PC-9 (cell line): Measurements from ENCODE around the gene ZFP91.

Experiments
- EZH2 ChIP-seq: fragments of 200-600 bp; sonication (generic); IDR thresholded peaks from 2 replicates; pipeline ENCODE4 v1.8.0; 2017; ENCODE audit warnings: antibody characterized with exemption, low read depth
- TF ChIP-seq, protein P1 (sequence below): fragments of 200-600 bp; sonication (generic); conservative IDR thresholded peaks from 2 replicates; pipeline ENCODE4 v1.6.1; 2017; ENCODE audit warnings: mixed run types, antibody characterized with exemption, mild to moderate bottlenecking, moderate library complexity

DNA sequence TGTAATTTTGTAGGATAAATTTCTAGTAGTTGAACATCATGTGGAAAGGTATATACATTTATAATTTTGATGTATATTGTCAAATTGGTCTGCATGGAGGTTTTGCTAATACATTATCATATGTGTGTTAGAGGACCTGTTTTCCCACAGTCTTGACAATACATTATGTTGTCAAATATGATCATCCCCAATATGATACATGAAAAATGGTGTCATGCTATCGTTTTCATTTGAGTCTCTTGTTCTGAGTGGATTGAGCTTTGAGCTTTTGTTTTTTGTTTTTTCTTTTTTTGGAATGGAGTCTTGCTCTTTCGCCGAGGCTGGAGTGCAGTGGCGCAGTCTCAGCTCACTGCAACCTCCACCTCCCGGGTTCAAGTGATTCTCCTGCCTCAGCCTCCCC is 29.5 kb downstream of the ZFP91 start:
- TF ChIP-seq, protein P1, sequence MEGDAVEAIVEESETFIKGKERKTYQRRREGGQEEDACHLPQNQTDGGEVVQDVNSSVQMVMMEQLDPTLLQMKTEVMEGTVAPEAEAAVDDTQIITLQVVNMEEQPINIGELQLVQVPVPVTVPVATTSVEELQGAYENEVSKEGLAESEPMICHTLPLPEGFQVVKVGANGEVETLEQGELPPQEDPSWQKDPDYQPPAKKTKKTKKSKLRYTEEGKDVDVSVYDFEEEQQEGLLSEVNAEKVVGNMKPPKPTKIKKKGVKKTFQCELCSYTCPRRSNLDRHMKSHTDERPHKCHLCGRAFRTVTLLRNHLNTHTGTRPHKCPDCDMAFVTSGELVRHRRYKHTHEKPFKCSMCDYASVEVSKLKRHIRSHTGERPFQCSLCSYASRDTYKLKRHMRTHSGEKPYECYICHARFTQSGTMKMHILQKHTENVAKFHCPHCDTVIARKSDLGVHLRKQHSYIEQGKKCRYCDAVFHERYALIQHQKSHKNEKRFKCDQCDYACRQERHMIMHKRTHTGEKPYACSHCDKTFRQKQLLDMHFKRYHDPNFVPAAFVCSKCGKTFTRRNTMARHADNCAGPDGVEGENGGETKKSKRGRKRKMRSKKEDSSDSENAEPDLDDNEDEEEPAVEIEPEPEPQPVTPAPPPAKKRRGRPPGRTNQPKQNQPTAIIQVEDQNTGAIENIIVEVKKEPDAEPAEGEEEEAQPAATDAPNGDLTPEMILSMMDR = no peak
- no peak for TF ChIP-seq EZH2
